Astrocyte of the spinal cord (primary cell): ENCODE measurements around the gene HABP4.
"Not testable (repeated sequence)": the region's sequence is repeated elsewhere in the genome, so short reads cannot be mapped to it uniquely, and the experiment has no call there.

ENCODE experiments used
- DNase-seq: peaks from one replicate; pipeline ENCODE4 v3.0.0; 2011; ENCODE audit warnings: low read depth, low spot score
- H3K4me3 ChIP-seq: 2 replicates; pipeline ENCODE4 v1.5.1; 2011; ENCODE audit warnings: low read depth, mild to moderate bottlenecking, low read length, moderate library complexity
- CTCF ChIP-seq: IDR thresholded peaks from 2 replicates; pipeline ENCODE4 v1.5.1; 2012; ENCODE audit warnings: low read depth, mild to moderate bottlenecking, low read length, inconsistent platforms
- in situ Hi-C: cut with HindIII; loops from 2 replicates; pipeline ENCODE4 v1.10.0; 2017; ENCODE audit warnings: low sequenced_read_pairs

Gene HABP4

DNA sequence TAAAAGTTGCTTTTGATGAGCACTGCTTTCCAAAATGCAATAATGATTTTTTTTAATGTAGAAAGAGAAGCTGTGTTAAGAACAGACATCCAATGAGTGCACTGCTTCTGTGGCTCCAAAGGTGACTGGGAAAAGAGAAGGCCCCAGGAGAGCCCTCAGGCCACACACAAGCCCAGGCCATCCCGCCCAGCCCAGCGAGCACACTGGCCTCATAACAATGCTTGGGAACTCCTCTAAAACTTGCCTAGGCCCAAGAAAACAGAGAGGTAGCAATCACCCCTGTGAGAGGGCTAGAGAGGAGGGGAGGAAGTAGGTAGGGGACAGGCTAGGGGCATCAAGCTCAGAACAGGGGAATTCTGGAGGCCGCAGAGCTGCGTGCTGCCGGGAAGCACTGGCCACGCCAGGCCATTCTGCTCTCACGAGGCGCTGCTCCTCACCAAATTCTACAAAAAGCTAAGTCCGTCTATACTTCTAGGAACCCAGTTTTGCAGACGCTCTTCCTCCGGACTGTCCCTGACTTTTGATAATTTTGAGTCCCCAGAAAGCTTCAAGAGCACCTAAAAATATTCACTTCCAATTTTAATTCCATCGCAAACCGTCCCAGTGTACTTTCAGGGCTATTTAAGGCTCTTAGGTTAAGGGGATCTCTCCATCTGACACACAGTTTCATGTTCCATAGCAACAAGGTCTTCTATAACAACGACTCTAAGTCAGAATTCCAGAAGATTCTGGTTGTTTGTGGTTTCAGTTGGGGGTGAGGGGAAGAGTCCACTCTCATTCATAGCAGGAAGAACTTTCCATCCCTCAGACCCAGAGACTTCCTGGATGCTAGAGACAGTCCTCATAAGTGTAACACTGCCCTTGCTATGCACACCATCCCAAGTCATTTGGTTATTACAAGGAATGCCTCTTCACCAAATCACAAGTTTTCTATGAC is 51.0 kb downstream of the HABP4 start:
- in situ Hi-C loops: no loop called here
- peak; percentile 61 for DNase-seq
- no peak overlapping the region for H3K4me3 ChIP-seq
- no peak for TF ChIP-seq CTCF

DNA sequence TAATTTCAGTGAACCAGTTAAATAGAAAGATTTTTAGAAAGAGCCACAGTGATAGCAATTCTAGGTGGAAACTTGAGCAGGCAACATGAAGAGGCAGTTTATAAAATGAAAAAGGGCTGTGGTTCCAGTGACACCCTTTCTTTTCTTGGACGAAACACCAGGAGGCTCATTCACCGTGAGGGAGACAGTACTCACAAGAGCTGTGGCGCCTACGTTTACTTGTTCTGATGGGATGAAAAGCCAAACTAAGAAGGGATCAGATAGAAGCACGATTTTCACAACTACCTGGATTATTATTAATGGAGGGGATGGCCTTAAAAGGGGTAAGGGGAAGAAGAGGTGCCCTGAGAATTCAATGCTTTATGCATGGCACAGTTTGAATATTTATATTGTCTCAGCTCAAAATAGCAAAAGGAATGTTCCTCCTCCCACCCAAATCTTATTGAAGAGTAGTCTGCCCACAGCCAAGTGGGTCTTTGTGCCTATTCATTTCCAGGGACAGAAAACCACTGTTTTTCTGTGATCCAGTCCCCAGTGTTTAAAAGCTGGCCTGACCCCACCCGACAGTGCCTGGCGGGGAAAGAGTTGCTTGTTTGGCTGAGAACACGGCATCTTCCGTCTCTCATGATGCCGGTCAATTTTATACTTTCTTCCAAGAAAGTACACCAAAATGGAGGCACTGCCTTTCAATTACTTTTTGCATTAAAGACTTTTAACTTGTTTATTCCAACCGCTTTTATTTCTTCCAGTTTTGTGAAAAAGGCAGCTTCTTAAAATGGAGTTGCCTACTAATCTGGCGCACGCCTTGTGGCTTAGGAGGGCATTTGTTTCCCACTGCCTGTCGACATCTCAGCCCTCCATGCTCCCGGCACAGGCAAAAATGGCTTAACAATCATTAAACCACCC is 51.9 kb downstream of the HABP4 start:
- H3K4me3 ChIP-seq: no peak overlapping the region
- in situ Hi-C loops: no loop called here
- DNase-seq: no peak
- no peak for TF ChIP-seq CTCF

- TF ChIP-seq CTCF: no peak
- no peak overlapping the region for H3K4me3 ChIP-seq
- DNase-seq: no peak
- in situ Hi-C loops: no loop called here
These were observed 52.8 kb downstream of the HABP4 start for GRCh38 chr9:96502539-96503373.

DNA sequence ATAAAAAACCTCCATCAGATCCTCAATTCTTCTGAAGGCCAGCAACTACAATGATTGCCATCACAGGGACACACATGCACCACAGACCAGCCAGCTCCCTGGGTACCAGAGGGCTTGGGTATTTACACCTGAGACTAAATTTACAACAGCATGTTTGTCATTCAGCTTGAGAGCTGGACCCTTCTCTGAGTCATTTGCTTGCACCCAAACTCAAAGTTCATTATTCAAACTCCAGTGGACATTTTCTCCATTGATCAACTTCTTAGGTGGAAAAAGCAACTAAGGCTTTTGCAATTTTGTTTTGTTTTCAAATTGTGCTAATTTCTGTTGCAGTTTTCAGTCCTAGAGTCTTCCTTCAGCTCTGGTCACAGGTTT is 53.4 kb downstream of the HABP4 start:
- H3K4me3 ChIP-seq, DNase-seq, in situ Hi-C loops: not testable (repeated sequence)

DNA sequence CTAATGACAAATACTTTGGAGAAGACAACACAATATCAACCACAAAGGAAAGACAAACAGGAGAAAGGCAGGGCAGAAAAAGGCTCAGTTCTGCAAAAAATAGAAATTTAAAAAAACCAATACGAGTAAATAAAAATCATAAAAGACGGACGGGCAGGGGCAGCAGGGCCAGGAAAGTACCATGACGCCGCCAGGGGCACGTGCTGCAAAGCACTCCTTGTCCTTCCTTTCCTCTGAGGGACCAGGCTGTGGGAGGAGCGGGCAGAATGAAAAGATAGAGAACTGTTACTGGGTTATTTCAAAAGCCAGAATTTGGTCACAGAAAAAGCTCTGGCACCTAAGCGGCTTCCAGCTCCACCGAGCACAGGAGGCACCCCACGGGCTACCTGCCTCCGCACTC is 53.9 kb downstream of the HABP4 start:
- no peak for DNase-seq
- in situ Hi-C loops: no loop called here
- TF ChIP-seq CTCF: no peak
- no peak overlapping the region for H3K4me3 ChIP-seq

- H3K4me3 ChIP-seq: no peak overlapping the region
- no peak for TF ChIP-seq CTCF
- in situ Hi-C loops: no loop called here
- no peak for DNase-seq
These were observed 55.5 kb downstream of the HABP4 start for GRCh38 chr9:96505316-96505991.
